DND-41 (cell line): ENCODE results near the gene ITPR2.

Source experiments
- ATAC-seq: fragments of 200-7000 bp; cut with Tn5 transposase; 3 replicates; pipeline ENCODE4 v1.9.1; 2021; ENCODE audit warnings: low read depth; ENCODE audit not compliant: insufficient read depth
- DNase-seq: peaks from one replicate; pipeline ENCODE4 v3.0.0-alpha.2; 2020
- H2AFZ ChIP-seq: 2 replicates; pipeline ENCODE4 v1.6.0; 2012; ENCODE audit warnings: low read depth, low read length
- H3K27ac ChIP-seq: 2 replicates; pipeline ENCODE4 v1.5.1; 2012; ENCODE audit warnings: low read length, inconsistent platforms
- H3K27me3 ChIP-seq: fragments of 200-600 bp; sonication (generic); 2 replicates; pipeline ENCODE4 v1.6.0; 2012; ENCODE audit warnings: low read length, mild to moderate bottlenecking, inconsistent platforms; ENCODE audit not compliant: insufficient read depth, poor library complexity
- H3K36me3 ChIP-seq: 2 replicates; pipeline ENCODE4 v1.5.1; 2012; ENCODE audit warnings: low read length, inconsistent platforms; ENCODE audit not compliant: insufficient read depth
- H3K4me1 ChIP-seq: 2 replicates; pipeline ENCODE4 v1.5.1; 2012; ENCODE audit warnings: mild to moderate bottlenecking, low read length; ENCODE audit not compliant: insufficient read depth
- H3K4me2 ChIP-seq: 2 replicates; pipeline ENCODE4 v1.6.0; 2012; ENCODE audit warnings: mild to moderate bottlenecking, moderate library complexity, low read length, inconsistent platforms; ENCODE audit not compliant: insufficient read depth
- H3K4me3 ChIP-seq, 2 experiments: fragments of 200-600 bp in 1 of 2; shearing (Covaris generic) in 1 of 2; 2 replicates each; pipeline ENCODE4 v1.5.1; 2012 to 2016; ENCODE audit warnings: inconsistent platforms in 2 of 2, low read length in 2 of 2, mild to moderate bottlenecking in 2 of 2, low read depth in 1 of 2, moderate library complexity in 1 of 2
- H3K79me2 ChIP-seq: 2 replicates; pipeline ENCODE4 v1.6.0; 2012; ENCODE audit warnings: low read length, inconsistent platforms; ENCODE audit not compliant: insufficient read depth
- H3K9ac ChIP-seq: 2 replicates; pipeline ENCODE4 v1.6.0; 2012; ENCODE audit warnings: low read depth, mild to moderate bottlenecking, inconsistent platforms, low read length, moderate library complexity
- H3K9me3 ChIP-seq: 2 replicates; pipeline ENCODE4 v1.5.1; 2012; ENCODE audit warnings: low read length, moderate library complexity, mild to moderate bottlenecking, inconsistent platforms; ENCODE audit not compliant: insufficient read depth, severe bottlenecking
- H4K20me1 ChIP-seq: 2 replicates; pipeline ENCODE4 v1.6.0; 2012; ENCODE audit warnings: low read length; ENCODE audit not compliant: insufficient read depth
- CTCF ChIP-seq: IDR thresholded peaks from 2 replicates; pipeline ENCODE4 v1.5.1; 2012; ENCODE audit warnings: borderline replicate concordance, low read length, moderate library complexity, mild to moderate bottlenecking; ENCODE audit not compliant: poor library complexity, severe bottlenecking; ENCODE audit errors: extremely low read depth
- EZH2 ChIP-seq: IDR thresholded peaks from 3 replicates; pipeline ENCODE4 v1.6.1; 2012; ENCODE audit warnings: borderline replicate concordance, low read depth, mild to moderate bottlenecking, moderate library complexity, low read length, inconsistent platforms; ENCODE audit not compliant: severe bottlenecking

The ITPR2 gene

DNA sequence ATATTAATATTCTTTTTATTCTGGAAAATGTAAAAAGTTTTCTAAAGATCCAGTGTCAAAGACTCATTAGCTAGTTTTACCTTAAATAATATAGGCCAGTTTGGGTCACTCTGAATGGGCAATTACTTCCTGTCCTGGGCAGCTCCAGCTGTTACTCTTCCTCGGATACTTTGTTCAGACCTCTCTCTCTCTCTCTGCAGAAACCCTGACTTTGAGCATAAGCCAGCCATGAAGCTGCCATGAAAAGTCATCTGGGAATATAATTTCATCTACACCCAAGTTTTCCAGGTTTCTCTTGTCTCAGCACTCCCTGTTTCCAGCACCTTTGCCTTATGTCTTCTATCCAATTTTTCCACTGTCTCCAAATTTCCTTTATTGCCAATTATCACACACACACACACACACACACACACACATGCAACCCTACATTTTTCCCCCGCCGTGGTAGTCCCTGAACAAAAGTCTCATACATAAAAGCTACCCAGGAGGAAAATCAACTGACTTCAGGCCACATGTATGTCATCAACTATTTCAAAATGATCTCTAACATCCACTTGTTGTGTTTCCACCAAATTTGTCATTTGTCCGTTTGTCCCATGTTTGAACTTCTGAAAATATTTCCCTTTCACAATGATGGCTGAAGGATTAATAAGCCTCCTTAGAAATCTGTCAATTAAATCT is 319.5 kb downstream of the ITPR2 start:
- no peaks in the 10 kb centered on the region for H3K9me3 ChIP-seq
- TF ChIP-seq EZH2: no peak
- TF ChIP-seq CTCF: no peak
- H3K9ac ChIP-seq: no peak overlapping the region
- no peaks in the 10 kb centered on the region for H3K27me3 ChIP-seq
- no peaks in the 10 kb centered on the region for H3K79me2 ChIP-seq
- H4K20me1 ChIP-seq: no peaks in the 10 kb centered on the region
- H3K36me3 ChIP-seq: no peaks in the 10 kb centered on the region
- H3K27ac ChIP-seq: no peak overlapping the region
- no peak for ATAC-seq
- H3K4me3 ChIP-seq: no peak overlapping the region
- no peaks in the 10 kb centered on the region for H3K4me1 ChIP-seq
- H3K4me2 ChIP-seq: no peak overlapping the region
- DNase-seq: no peak
- H2AFZ ChIP-seq: no peak overlapping the region

DNA sequence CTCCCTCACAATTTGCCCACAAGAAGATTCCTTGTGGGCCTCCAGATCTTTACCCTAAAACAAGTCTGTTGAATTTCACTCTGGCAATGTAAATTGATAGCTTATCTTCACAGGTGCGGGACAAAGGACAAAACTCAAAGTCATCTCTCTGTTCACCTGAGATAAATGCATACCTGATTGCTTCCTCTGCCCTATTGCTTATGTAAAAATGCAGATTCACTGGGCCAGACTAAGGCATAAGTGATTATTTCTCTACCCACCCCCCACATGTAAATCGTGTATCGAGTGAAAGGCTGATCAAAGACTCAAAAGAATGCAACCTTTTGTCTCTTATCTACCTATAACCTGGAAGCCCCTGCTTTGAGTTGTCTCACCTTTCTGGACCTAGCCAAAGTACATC is 320.8 kb downstream of the ITPR2 start:
- no peak overlapping the region for H3K4me2 ChIP-seq
- no peak overlapping the region for H3K4me3 ChIP-seq
- ATAC-seq (no peak), DNase-seq (no peak)
- no peaks in the 10 kb centered on the region for H3K36me3 ChIP-seq
- no peaks in the 10 kb centered on the region for H3K4me1 ChIP-seq
- no peaks in the 10 kb centered on the region for H4K20me1 ChIP-seq
- no peak overlapping the region for H3K9ac ChIP-seq
- no peaks in the 10 kb centered on the region for H3K79me2 ChIP-seq
- H3K27ac ChIP-seq: no peak overlapping the region
- H3K27me3 ChIP-seq: no peaks in the 10 kb centered on the region
- H3K9me3 ChIP-seq: no peaks in the 10 kb centered on the region
- TF ChIP-seq EZH2 (no peak), CTCF (no peak)
- no peak overlapping the region for H2AFZ ChIP-seq

GRCh38 chr12:26510354-26510674 is 322.7 kb downstream of the ITPR2 start:
- no peak overlapping the region for H3K4me3 ChIP-seq
- no peak for DNase-seq
- no peaks in the 10 kb centered on the region; the same call in 1 of the 2 replicates for H3K36me3 ChIP-seq
- TF ChIP-seq CTCF (no peak), EZH2 (no peak)
- H4K20me1 ChIP-seq: no peaks in the 10 kb centered on the region
- no peak overlapping the region for H2AFZ ChIP-seq
- H3K79me2 ChIP-seq: no peaks in the 10 kb centered on the region
- H3K27me3 ChIP-seq: no peaks in the 10 kb centered on the region
- H3K4me1 ChIP-seq: no peaks in the 10 kb centered on the region
- no peak overlapping the region for H3K4me2 ChIP-seq
- ATAC-seq: no peak
- H3K9me3 ChIP-seq: no peaks in the 10 kb centered on the region
- no peak overlapping the region for H3K9ac ChIP-seq
- H3K27ac ChIP-seq: no peak overlapping the region
